Neuron (in vitro differentiated cells): ENCODE data around the gene CCDC150.

Source experiments
- H2AFZ ChIP-seq: one replicate; pipeline ENCODE4 v1.6.1; 2013; ENCODE audit warnings: low read depth, mild to moderate bottlenecking, inconsistent platforms, low read length, moderate library complexity
- H3K27me3 ChIP-seq: one replicate; pipeline ENCODE4 v1.6.1; 2013; ENCODE audit warnings: low read length; ENCODE audit not compliant: insufficient read depth
- H3K36me3 ChIP-seq: one replicate; pipeline ENCODE4 v1.6.1; 2013; ENCODE audit warnings: low read length; ENCODE audit not compliant: insufficient read depth
- H3K4me1 ChIP-seq: one replicate; pipeline ENCODE4 v1.6.1; 2013; ENCODE audit warnings: low read length; ENCODE audit not compliant: insufficient read depth
- H3K4me3 ChIP-seq: 2 replicates; pipeline ENCODE4 v1.5.1; 2013; ENCODE audit warnings: mild to moderate bottlenecking, low read length, moderate library complexity
- H3K9me3 ChIP-seq: one replicate; pipeline ENCODE4 v1.6.1; 2013; ENCODE audit warnings: low read length

CCDC150 gene

GRCh38 chr2:196767101-196767500, 127.6 kb downstream of the CCDC150 start:
- H3K27me3 ChIP-seq, result no peaks in the 10 kb centered on the region
- H2AFZ ChIP-seq, result no peak overlapping the region
- no peaks in the 10 kb centered on the region for H3K9me3 ChIP-seq
- H3K4me3 ChIP-seq, result no peak overlapping the region
- peaks cover 76% of the 10 kb centered on the region for H3K36me3 ChIP-seq
- no peaks in the 10 kb centered on the region for H3K4me1 ChIP-seq
